HepG2 (cell line): ENCODE measurements around the gene ECHS1. TPM values are rescaled to one million over a fixed set of nuclear protein-coding genes. Genes with fewer than 3 reads are reported as not detected.

Source experiments
- MEIS2 ChIP-seq: sonication (generic); formaldehyde crosslinking; IDR thresholded peaks from 2 replicates; pipeline ENCODE4 v1.9.0; 2021; ENCODE audit warnings: mild to moderate bottlenecking, missing genetic modification reagents
- RAD21 ChIP-seq: fragments of 450-650 bp; formaldehyde crosslinking; IDR thresholded peaks from 2 replicates; pipeline ENCODE4 v1.5.0; 2020; ENCODE audit warnings: mild to moderate bottlenecking
- SIX4 ChIP-seq: sonication (generic); formaldehyde crosslinking; IDR thresholded peaks from 2 replicates; pipeline ENCODE4 v1.4.0; 2020; ENCODE audit warnings: missing genetic modification reagents
- SKI ChIP-seq: fragments of 450-650 bp; IDR thresholded peaks from one replicate; pipeline ENCODE4 v1.6.1; 2018; ENCODE audit warnings: mild to moderate bottlenecking; ENCODE audit not compliant: partially characterized antibody
- SMARCE1 ChIP-seq: fragments of 450-650 bp; IDR thresholded peaks from 2 replicates; pipeline ENCODE4 v1.6.1; 2017; ENCODE audit warnings: borderline replicate concordance
- ZSCAN31 ChIP-seq: sonication (generic); formaldehyde crosslinking; IDR thresholded peaks from 2 replicates; pipeline ENCODE4 v1.5.0; 2020; ENCODE audit warnings: low read depth, mild to moderate bottlenecking, missing genetic modification reagents
- polyA plus RNA-seq, 8 experiments: library from polyadenylated mRNA; depleted of rRNA in 3 of 8; stranded (reverse) in 7 of 8; unstranded in 1 of 8; fragments of >200 nt; fragmentation: Illumina TruSeq in 4 of 8; extraction: Trizol in 4 of 8; gene quantifications; 2 replicates each; pipeline versions ENCODE4 v1.2.1 to v1.2.3, GENCODE V29; 2011 to 2016; ENCODE audit warnings: low read depth in 4 of 8, missing spikeins in 1 of 8, mixed read lengths in 1 of 8; ENCODE audit not compliant: insufficient read depth in 1 of 8
- total RNA-seq, 5 experiments: library from RNA; depleted of rRNA; stranded (reverse); fragments of >200 nt; fragmentation: Illumina TruSeq; extraction: Trizol; gene quantifications; 2 replicates each; pipeline ENCODE4 v1.2.3, GENCODE V29; 2016; ENCODE audit warnings: low read depth in 1 of 5
- TF ChIP-seq, protein P1 (sequence below): sonication (generic); formaldehyde crosslinking; conservative IDR thresholded peaks from 2 replicates; pipeline ENCODE4 v1.5.0; 2020; ENCODE audit warnings: missing genetic modification reagents
- TF ChIP-seq, protein P2 (sequence below): sonication (generic); formaldehyde crosslinking; IDR thresholded peaks from 2 replicates; pipeline ENCODE4 v1.5.0; 2020; ENCODE audit warnings: missing genetic modification reagents
- TF ChIP-seq, protein P3 (sequence below): sonication (generic); formaldehyde crosslinking; IDR thresholded peaks from 2 replicates; pipeline ENCODE4 v1.8.1; 2023; ENCODE audit warnings: mild to moderate bottlenecking, missing genetic modification reagents
- TF ChIP-seq, protein P4 (sequence below): sonication (generic); formaldehyde crosslinking; IDR thresholded peaks from 2 replicates; pipeline ENCODE4 v1.8.0; 2022; ENCODE audit warnings: mild to moderate bottlenecking, missing genetic modification reagents, borderline replicate concordance
- TF ChIP-seq, protein P5 (sequence below): sonication (generic); formaldehyde crosslinking; IDR thresholded peaks from 2 replicates; pipeline ENCODE4 v1.4.0; 2020; ENCODE audit warnings: mild to moderate bottlenecking, missing genetic modification reagents
- TF ChIP-seq, protein P6 (sequence below): sonication (generic); formaldehyde crosslinking; IDR thresholded peaks from 2 replicates; pipeline ENCODE4 v1.5.1; 2020; ENCODE audit warnings: missing genetic modification reagents, mild to moderate bottlenecking, borderline replicate concordance
- TF ChIP-seq, protein P7 (sequence below): sonication (generic); formaldehyde crosslinking; conservative IDR thresholded peaks from 2 replicates; pipeline ENCODE4 v1.8.0; 2022; ENCODE audit warnings: missing genetic modification reagents

ECHS1 gene
- total and polyA plus RNA-seq, 2 of the 13 experiments (the other 11 are each of a cell fraction or from before 2014, with no cell fraction given) = 32.7 to 195 TPM

DNA sequence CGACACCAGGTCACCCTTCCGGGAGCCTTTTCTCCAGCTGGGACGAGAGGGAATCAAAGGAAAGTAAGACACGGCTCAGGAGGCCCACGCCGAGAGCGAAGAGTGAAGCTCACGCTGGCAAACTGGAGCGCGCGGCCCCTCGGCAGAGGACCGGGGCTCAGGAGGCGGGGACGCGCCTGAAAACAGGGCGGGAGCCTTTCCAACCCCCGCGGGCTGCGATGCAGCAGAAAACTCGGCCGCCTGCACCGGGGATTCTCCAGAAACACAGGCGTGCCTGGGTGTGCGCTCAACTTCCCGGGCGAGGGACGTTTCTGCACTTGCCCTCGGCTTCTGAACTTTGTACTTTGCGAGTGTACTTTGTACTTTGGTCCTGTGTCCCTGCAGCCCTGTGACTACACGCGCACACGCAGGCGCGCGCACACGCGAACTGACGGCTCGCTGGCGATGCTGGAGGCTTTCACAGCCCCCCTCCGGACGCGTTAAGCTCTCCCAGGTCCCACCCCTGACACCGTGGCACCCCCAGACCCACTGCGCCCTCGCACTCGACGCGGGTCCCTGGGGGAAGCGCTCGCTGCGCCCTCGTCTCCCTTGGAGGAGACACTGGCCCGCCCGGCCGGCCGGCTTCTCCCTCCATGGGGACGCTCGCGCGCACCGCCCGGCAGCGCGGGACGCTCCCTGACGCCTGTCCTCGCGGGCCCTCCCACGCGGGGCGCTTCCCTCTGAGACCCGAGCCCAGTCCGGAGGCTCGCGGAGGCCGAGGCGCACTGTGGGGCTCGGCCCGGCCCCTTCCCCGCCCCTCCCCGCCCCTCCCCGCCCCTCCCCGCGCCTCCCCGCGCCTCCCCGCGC, 5.3 kb upstream of the ECHS1 start (continued):
- TF ChIP-seq, protein P1, sequence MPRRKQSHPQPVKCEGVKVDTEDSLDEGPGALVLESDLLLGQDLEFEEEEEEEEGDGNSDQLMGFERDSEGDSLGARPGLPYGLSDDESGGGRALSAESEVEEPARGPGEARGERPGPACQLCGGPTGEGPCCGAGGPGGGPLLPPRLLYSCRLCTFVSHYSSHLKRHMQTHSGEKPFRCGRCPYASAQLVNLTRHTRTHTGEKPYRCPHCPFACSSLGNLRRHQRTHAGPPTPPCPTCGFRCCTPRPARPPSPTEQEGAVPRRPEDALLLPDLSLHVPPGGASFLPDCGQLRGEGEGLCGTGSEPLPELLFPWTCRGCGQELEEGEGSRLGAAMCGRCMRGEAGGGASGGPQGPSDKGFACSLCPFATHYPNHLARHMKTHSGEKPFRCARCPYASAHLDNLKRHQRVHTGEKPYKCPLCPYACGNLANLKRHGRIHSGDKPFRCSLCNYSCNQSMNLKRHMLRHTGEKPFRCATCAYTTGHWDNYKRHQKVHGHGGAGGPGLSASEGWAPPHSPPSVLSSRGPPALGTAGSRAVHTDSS (CRISPR knock-in tag) = no peak
- TF ChIP-seq SKI (peak; percentile 37), SIX4 (CRISPR knock-in tag) (no peak), ZSCAN31 (0 out of 2 replicates have a peak, but pooled peaks have one; percentile 28), RAD21 (CRISPR knock-in tag) (no peak), SMARCE1 (no peak), MEIS2 (peak; percentile 51; the same call in 1 of the 2 replicates)
- TF ChIP-seq, protein P2, sequence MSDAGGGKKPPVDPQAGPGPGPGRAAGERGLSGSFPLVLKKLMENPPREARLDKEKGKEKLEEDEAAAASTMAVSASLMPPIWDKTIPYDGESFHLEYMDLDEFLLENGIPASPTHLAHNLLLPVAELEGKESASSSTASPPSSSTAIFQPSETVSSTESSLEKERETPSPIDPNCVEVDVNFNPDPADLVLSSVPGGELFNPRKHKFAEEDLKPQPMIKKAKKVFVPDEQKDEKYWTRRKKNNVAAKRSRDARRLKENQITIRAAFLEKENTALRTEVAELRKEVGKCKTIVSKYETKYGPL (CRISPR knock-in tag) = no peak
- TF ChIP-seq, protein P3, sequence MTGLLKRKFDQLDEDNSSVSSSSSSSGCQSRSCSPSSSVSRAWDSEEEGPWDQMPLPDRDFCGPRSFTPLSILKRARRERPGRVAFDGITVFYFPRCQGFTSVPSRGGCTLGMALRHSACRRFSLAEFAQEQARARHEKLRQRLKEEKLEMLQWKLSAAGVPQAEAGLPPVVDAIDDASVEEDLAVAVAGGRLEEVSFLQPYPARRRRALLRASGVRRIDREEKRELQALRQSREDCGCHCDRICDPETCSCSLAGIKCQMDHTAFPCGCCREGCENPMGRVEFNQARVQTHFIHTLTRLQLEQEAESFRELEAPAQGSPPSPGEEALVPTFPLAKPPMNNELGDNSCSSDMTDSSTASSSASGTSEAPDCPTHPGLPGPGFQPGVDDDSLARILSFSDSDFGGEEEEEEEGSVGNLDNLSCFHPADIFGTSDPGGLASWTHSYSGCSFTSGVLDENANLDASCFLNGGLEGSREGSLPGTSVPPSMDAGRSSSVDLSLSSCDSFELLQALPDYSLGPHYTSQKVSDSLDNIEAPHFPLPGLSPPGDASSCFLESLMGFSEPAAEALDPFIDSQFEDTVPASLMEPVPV = peak; percentile 80; the same call in 1 of the 2 replicates
- TF ChIP-seq, protein P4, sequence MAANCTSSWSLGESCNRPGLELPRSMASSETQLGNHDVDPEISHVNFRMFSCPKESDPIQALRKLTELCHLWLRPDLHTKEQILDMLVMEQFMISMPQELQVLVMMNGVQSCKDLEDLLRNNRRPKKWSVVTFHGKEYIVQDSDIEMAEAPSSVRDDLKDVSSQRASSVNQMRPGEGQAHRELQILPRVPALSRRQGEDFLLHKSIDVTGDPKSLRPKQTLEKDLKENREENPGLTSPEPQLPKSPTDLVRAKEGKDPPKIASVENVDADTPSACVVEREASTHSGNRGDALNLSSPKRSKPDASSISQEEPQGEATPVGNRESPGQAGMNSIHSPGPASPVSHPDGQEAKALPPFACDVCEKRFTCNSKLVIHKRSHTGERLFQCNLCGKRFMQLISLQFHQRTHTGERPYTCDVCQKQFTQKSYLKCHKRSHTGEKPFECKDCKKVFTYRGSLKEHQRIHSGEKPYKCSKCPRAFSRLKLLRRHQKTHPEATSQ = 0 out of 2 replicates have a peak, but pooled peaks have one; percentile 14
- TF ChIP-seq, protein P5, sequence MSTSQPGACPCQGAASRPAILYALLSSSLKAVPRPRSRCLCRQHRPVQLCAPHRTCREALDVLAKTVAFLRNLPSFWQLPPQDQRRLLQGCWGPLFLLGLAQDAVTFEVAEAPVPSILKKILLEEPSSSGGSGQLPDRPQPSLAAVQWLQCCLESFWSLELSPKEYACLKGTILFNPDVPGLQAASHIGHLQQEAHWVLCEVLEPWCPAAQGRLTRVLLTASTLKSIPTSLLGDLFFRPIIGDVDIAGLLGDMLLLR (CRISPR knock-in tag) = no peak
- TF ChIP-seq, protein P6, sequence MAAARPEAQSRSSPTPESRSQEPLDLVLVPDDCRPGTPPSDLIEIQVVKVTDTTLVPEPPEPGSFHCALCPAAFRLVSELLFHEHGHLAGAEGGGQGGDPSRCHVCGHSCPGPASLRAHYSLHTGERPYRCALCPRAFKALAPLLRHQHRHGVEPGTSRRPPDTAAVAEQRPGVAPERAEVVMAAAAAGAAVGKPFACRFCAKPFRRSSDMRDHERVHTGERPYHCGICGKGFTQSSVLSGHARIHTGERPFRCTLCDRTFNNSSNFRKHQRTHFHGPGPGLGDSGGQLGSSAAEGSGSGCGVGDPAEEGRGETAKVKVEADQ (CRISPR knock-in tag) = no peak
- TF ChIP-seq, protein P7, sequence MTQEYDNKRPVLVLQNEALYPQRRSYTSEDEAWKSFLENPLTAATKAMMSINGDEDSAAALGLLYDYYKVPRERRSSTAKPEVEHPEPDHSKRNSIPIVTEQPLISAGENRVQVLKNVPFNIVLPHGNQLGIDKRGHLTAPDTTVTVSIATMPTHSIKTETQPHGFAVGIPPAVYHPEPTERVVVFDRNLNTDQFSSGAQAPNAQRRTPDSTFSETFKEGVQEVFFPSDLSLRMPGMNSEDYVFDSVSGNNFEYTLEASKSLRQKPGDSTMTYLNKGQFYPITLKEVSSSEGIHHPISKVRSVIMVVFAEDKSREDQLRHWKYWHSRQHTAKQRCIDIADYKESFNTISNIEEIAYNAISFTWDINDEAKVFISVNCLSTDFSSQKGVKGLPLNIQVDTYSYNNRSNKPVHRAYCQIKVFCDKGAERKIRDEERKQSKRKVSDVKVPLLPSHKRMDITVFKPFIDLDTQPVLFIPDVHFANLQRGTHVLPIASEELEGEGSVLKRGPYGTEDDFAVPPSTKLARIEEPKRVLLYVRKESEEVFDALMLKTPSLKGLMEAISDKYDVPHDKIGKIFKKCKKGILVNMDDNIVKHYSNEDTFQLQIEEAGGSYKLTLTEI (CRISPR knock-in tag) = no peak
